ENCODE data around the gene MRPS17.

MRPS17 gene
- total RNA-seq: 3.7 reads per million in 2 donors

GRCh38 chr7:55951637-55952351, at the start of gene MRPS17:
TSS of gene MRPS17 (plus strand) at chr7:55951877. CDS start at chr7:55953196, 1,319 bp downstream.
- peak; percentile 81 to 95 (median 91) for DNase-seq

- no peak for DNase-seq
These were observed 47.5 kb upstream of the MRPS17 start for GRCh38 chr7:55903985-55904759.

- no peak for DNase-seq
These were observed 38.9 kb upstream of the MRPS17 start for GRCh38 chr7:55912748-55913158.

- DNase-seq: no peak
These were observed 33.9 kb upstream of the MRPS17 start for GRCh38 chr7:55917771-55918170.

GRCh38 chr7:55928006-55928767, 23.5 kb upstream of the MRPS17 start:
- DNase-seq: no peak

- DNase-seq: no peak
These were observed 20.1 kb upstream of the MRPS17 start for GRCh38 chr7:55931421-55932151.

- DNase-seq: no peak
These were observed 12.1 kb upstream of the MRPS17 start for GRCh38 chr7:55939514-55940123.

- DNase-seq: no peak
These were observed 5.1 kb upstream of the MRPS17 start for GRCh38 chr7:55946545-55946944.

- peak in 1 of 5 experiments; percentile 10 for DNase-seq
These were observed 635 bp downstream of the MRPS17 start for GRCh38 chr7:55952352-55952671.

GRCh38 chr7:55953707-55954475, 2.2 kb downstream of the MRPS17 start:
- no peak for DNase-seq

GRCh38 chr7:55957190-55957589, 5.5 kb downstream of the MRPS17 start:
- DNase-seq: no peak

- no peak for DNase-seq
These were observed 10.3 kb downstream of the MRPS17 start for GRCh38 chr7:55962014-55962413.

GRCh38 chr7:55963584-55964168, 12.0 kb downstream of the MRPS17 start:
- no peak for DNase-seq

- peak; percentile 47 to 78 (median 51) for DNase-seq
These were observed 12.8 kb downstream of the MRPS17 start, which contains the start of gene NIPSNAP2 for GRCh38 chr7:55964261-55965099. TSS of gene NIPSNAP2 (plus strand) at chr7:55964585. CDS start at chr7:55964610, 25 bp downstream.

- no peak for DNase-seq
These were observed 13.4 kb downstream of the MRPS17 start for GRCh38 chr7:55965100-55965470.

GRCh38 chr7:55965805-55966421, 14.2 kb downstream of the MRPS17 start:
- DNase-seq: no peak

- DNase-seq: no peak
These were observed 15.2 kb downstream of the MRPS17 start for GRCh38 chr7:55966851-55967250.

GRCh38 chr7:55969391-55969790, 17.7 kb downstream of the MRPS17 start:
- DNase-seq: no peak

GRCh38 chr7:55970561-55970960, 18.9 kb downstream of the MRPS17 start:
- no peak for DNase-seq

- DNase-seq: no peak
These were observed 19.3 kb downstream of the MRPS17 start for GRCh38 chr7:55970978-55971377.

Data from T-helper 2 cell (primary cell).